ENCODE measurements around the gene ARHGAP19. TPM values are rescaled to one million over a fixed set of nuclear protein-coding genes. Genes with fewer than 3 reads are reported as not detected.

ARHGAP19 gene
- total RNA-seq, 2 donors from 2014 or later = 44.6 to 46.4 TPM

DNA sequence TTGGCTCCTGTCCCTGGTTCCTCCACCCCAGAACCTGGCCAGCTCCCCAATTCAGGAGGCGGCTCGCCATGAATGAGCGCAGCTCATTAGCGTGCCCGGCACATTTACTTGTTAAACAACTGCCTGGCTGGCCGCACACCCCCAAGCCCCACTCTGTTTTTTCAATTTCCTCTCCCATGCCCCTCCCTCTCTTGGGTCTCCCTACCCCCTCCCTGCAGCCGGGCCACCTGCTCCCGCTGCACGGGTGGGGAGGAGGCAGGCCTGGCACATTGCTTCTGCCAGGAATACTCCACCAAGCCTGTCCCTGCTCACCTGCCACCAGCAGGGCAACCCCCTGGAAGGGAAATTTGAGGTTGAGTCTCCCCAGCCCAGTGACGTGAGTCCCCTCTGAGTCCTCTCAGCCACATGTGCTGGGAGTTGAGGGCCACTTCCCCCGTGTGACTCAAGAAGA lies 104.2 kb downstream of the ARHGAP19 start:
- ATAC-seq (replicated peaks) = no peak
- Mint-ChIP-seq H3K9me3 (no peaks in the 10 kb centered on the region), H3K4me1 (no peaks in the 10 kb centered on the region), H3K36me3 (ENCODE audit: low read depth) (no peaks in the 10 kb centered on the region), H3K27me3 (peaks cover 59% of the 10 kb centered on the region), H3K27ac (no peak overlapping the region), H3K4me3 (no peak overlapping the region)

DNA sequence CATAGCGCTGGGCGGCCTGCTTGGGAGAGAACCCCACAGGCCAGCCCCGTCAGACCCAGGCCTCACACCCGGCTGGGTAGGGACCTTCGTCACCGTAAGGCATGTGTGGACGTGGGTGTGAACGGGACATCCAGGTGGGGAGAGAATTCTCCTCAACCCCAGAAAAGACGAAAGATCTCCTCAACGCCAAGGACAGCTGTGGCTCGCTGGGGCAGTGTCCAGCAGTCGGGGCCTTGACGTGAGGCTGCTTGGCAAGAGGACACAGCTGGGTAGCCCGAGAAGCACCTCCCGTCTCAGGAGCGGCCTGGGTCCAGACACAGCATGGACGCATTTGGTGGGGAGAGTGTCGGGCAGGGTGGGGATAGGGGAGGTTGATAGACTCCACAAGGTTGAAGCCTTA lies 105.5 kb downstream of the ARHGAP19 start:
- no peaks in the 10 kb centered on the region for H3K36me3 Mint-ChIP-seq (ENCODE audit: low read depth)
- H3K27ac Mint-ChIP-seq = no peak overlapping the region
- no peaks in the 10 kb centered on the region for H3K9me3 Mint-ChIP-seq
- H3K4me1 Mint-ChIP-seq = no peaks in the 10 kb centered on the region
- ATAC-seq (replicated peaks) = no peak
- H3K4me3 Mint-ChIP-seq = no peak overlapping the region
- peaks cover 58% of the 10 kb centered on the region for H3K27me3 Mint-ChIP-seq

DNA sequence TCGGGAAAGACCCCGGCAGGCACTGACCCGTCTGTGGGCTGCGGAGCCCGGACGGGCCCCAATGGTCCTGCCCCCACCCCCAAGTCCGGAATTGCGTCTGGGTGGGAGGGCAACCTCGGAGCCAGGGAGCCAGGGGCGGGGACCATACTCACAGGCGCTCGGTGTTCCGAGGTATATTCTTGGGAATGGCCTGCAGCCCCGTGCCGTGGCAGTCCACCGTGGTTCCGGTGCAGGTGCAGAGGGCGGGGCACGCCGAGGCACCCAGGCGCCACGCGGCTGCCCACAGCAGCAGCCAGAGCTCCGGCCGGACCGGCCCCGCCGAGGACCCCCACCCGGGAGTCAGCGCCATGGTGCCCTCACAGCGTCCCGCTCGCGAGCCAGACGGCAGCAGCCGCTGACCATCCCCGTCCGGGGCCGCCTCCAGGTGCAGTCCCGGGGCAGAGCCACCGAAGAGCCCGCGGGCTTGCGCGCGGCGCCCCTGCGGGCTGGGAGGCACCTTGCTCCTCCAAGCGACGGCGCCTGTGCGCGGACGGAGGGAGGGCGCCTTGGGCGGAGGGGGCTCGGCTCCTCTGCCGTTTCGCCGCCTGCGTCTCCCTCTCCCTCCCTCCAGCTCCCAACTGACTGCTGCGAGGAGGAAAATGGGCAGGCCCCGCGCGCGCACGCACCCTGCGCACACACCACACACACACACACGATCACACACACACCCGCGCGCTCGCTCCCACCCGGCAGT lies 106.9 kb downstream of the ARHGAP19 start, which contains the start of gene SLIT1:
SLIT1 (minus strand) TSS at position 634 of the 733 bp plus-strand sequence; CDS start at position 349, 285 bp downstream.
- Mint-ChIP-seq H3K9me3 (no peaks in the 10 kb centered on the region), H3K27ac (no peak within 1 kb of the TSS), H3K36me3 (ENCODE audit: low read depth) (no peaks in the 10 kb centered on the region), H3K4me3 (peak within 1 kb of the TSS; percentile 31), H3K27me3 (peaks cover 55% of the 10 kb centered on the region), H3K4me1 (no peaks in the 10 kb centered on the region)
- ATAC-seq (replicated peaks) = no peak

- Mint-ChIP-seq H3K4me1 (no peaks in the 10 kb centered on the region), H3K36me3 (ENCODE audit: low read depth) (no peaks in the 10 kb centered on the region), H3K27ac (no peak overlapping the region), H3K27me3 (peaks cover 58% of the 10 kb centered on the region), H3K4me3 (peak overlapping the region; percentile 21), H3K9me3 (no peaks in the 10 kb centered on the region)
- ATAC-seq (replicated peaks) = no peak
Measured at GRCh38 chr10:97184971-97185325, 107.5 kb downstream of the ARHGAP19 start.

GRCh38 chr10:97183314-97183713 lies 109.1 kb downstream of the ARHGAP19 start:
- H3K4me3 Mint-ChIP-seq = no peak overlapping the region
- no peaks in the 10 kb centered on the region for H3K36me3 Mint-ChIP-seq (ENCODE audit: low read depth)
- peaks cover 60% of the 10 kb centered on the region for H3K27me3 Mint-ChIP-seq
- H3K9me3 Mint-ChIP-seq = no peaks in the 10 kb centered on the region
- H3K27ac Mint-ChIP-seq = no peak overlapping the region
- no peaks in the 10 kb centered on the region for H3K4me1 Mint-ChIP-seq
- ATAC-seq (replicated peaks) = no peak

GRCh38 chr10:97182288-97182990 lies 110.0 kb downstream of the ARHGAP19 start:
- Mint-ChIP-seq H3K9me3 (no peaks in the 10 kb centered on the region), H3K36me3 (ENCODE audit: low read depth) (no peaks in the 10 kb centered on the region), H3K4me3 (no peak overlapping the region), H3K4me1 (no peaks in the 10 kb centered on the region), H3K27ac (no peak overlapping the region), H3K27me3 (peaks cover 57% of the 10 kb centered on the region)
- no peak for ATAC-seq (replicated peaks)

- no peak for ATAC-seq (replicated peaks)
- Mint-ChIP-seq H3K27me3 (peaks cover 43% of the 10 kb centered on the region), H3K4me3 (no peak overlapping the region), H3K27ac (no peak overlapping the region), H3K9me3 (no peaks in the 10 kb centered on the region), H3K4me1 (no peaks in the 10 kb centered on the region), H3K36me3 (ENCODE audit: low read depth) (no peaks in the 10 kb centered on the region)
Measured at GRCh38 chr10:97180986-97181385, 111.5 kb downstream of the ARHGAP19 start.

DNA sequence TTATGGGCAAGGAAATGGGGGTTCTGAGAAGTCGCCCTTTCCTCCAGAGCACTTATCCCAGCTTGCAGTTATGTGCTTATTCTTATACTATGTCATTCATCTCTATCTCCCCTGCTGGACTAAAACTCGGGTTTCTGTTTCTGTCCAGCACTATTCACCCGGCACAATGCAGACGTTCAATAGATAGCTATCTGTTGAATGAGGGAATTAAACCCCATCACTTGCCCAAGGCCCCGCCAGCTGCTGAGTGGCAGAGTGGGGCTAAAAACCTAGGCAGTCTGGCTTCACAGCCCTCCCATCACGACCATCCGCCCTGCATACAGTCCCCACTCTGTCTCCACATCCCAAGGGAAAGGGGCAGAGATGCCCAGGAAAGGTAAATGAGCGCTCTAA lies 112.1 kb downstream of the ARHGAP19 start:
- no peak for ATAC-seq (replicated peaks)
- no peak overlapping the region for H3K4me3 Mint-ChIP-seq
- H3K27ac Mint-ChIP-seq = no peak overlapping the region
- no peaks in the 10 kb centered on the region for H3K4me1 Mint-ChIP-seq
- H3K36me3 Mint-ChIP-seq (ENCODE audit: low read depth) = no peaks in the 10 kb centered on the region
- no peaks in the 10 kb centered on the region for H3K9me3 Mint-ChIP-seq
- peaks cover 47% of the 10 kb centered on the region for H3K27me3 Mint-ChIP-seq

- H3K9me3 Mint-ChIP-seq = no peaks in the 10 kb centered on the region
- ATAC-seq (replicated peaks) = no peak
- H3K27ac Mint-ChIP-seq = no peak overlapping the region
- H3K27me3 Mint-ChIP-seq = peaks cover 44% of the 10 kb centered on the region
- H3K4me3 Mint-ChIP-seq = no peak overlapping the region
- no peaks in the 10 kb centered on the region for H3K36me3 Mint-ChIP-seq (ENCODE audit: low read depth)
- no peaks in the 10 kb centered on the region for H3K4me1 Mint-ChIP-seq
Measured at GRCh38 chr10:97179731-97180362, 112.6 kb downstream of the ARHGAP19 start.

DNA sequence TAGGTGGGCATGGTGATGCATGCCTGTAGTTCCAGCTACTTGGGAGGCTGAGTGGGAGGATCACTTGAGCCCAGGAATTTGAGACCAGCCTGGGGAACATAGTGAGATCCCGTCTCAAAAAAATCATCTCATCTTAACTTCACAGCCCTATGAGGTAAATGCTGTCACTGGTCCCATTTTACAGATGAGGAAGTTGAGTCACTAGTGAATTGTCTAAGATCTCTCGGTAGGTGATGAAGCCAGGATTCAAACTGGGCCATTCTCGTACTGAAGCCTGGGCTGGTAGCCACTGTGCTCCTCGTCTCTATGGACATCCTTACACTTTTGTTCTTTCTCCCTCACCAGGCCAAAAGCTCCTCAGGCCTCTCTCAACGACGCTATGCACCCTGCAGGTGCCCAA lies 113.1 kb downstream of the ARHGAP19 start:
- no peak overlapping the region for H3K27ac Mint-ChIP-seq
- H3K27me3 Mint-ChIP-seq = peaks cover 39% of the 10 kb centered on the region
- no peaks in the 10 kb centered on the region for H3K9me3 Mint-ChIP-seq

DNA sequence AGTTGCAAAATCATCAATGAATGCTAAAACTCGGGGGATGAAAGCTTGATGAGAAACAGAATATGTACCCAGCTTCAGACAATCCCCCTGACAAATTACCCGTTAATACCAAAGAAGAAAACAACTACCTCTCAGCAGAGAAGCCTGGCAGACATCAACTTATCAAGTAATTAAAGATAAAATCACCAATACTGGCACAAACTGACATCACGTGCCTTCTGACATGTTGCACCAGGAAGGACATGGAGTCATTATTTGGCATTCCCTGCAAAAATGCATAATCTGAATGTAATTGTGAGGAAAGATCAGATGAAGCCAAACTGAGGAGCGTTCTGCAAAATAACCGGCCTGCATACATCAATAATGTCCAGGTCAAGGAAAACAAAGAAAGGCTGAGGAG lies 114.4 kb downstream of the ARHGAP19 start:
- H3K4me3 Mint-ChIP-seq = no peak overlapping the region
- no peaks in the 10 kb centered on the region for H3K9me3 Mint-ChIP-seq
- no peak overlapping the region for H3K27ac Mint-ChIP-seq
- no peaks in the 10 kb centered on the region for H3K36me3 Mint-ChIP-seq (ENCODE audit: low read depth)
- H3K4me1 Mint-ChIP-seq = no peaks in the 10 kb centered on the region
- peaks cover 28% of the 10 kb centered on the region for H3K27me3 Mint-ChIP-seq
- ATAC-seq (replicated peaks) = no peak

More for the DNA sequence above, 113.1 kb downstream of the ARHGAP19 start:
- H3K4me1 Mint-ChIP-seq = no peaks in the 10 kb centered on the region
- H3K4me3 Mint-ChIP-seq = no peak overlapping the region
- H3K36me3 Mint-ChIP-seq (ENCODE audit: low read depth) = no peaks in the 10 kb centered on the region
- no peak for ATAC-seq (replicated peaks)

- Mint-ChIP-seq H3K4me1 (no peaks in the 10 kb centered on the region), H3K9me3 (no peaks in the 10 kb centered on the region), H3K27me3 (peaks cover 25% of the 10 kb centered on the region), H3K36me3 (ENCODE audit: low read depth) (no peaks in the 10 kb centered on the region), H3K27ac (no peak overlapping the region), H3K4me3 (no peak overlapping the region)
- no peak for ATAC-seq (replicated peaks)
Measured at GRCh38 chr10:97176226-97176625, 116.2 kb downstream of the ARHGAP19 start.

DNA sequence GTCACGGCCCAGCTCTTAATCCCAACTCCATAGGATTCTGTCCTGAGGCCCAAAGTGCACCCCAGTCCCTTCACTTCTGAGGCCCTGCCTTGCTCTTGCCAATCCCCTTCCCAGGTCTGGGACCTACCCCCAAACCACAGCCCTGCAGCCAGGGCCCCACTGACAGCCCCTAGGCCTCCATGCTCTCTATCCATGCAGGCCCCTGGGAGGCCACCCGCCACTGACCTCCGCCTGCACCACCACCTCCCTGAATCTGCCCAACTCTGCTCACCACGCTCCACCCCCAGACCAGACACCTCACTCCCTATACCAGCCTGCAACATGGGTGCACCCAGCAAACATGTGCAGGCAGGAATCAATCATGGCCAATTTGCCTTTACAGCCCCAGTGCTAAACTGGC lies 116.9 kb downstream of the ARHGAP19 start:
- Mint-ChIP-seq H3K4me1 (no peaks in the 10 kb centered on the region), H3K27ac (no peak overlapping the region), H3K4me3 (no peak overlapping the region), H3K9me3 (no peaks in the 10 kb centered on the region), H3K36me3 (ENCODE audit: low read depth) (no peaks in the 10 kb centered on the region), H3K27me3 (peaks cover 21% of the 10 kb centered on the region)
- no peak for ATAC-seq (replicated peaks)

- H3K27me3 Mint-ChIP-seq = peaks cover 15% of the 10 kb centered on the region
- peak; percentile 54 for ATAC-seq (replicated peaks)
Measured at GRCh38 chr10:97174941-97175340, 117.5 kb downstream of the ARHGAP19 start.

More at GRCh38 chr10:97174941-97175340, 117.5 kb downstream of the ARHGAP19 start:
- H3K4me3 Mint-ChIP-seq = no peak overlapping the region
- H3K4me1 Mint-ChIP-seq = no peaks in the 10 kb centered on the region
- H3K9me3 Mint-ChIP-seq = no peaks in the 10 kb centered on the region
- H3K36me3 Mint-ChIP-seq (ENCODE audit: low read depth) = no peaks in the 10 kb centered on the region
- no peak overlapping the region for H3K27ac Mint-ChIP-seq
